ENCODE measurements around the gene TNFSF4. TPM values are rescaled to one million over a fixed set of nuclear protein-coding genes. Genes with fewer than 3 reads are reported as not detected.

The TNFSF4 gene
- total RNA-seq, 8 experiments from 2014 or later, result 0.31 to 3.6 (median 1.0) TPM; not detected in 1

GRCh38 chr1:173149887-173150286 lies 57.2 kb downstream of the TNFSF4 start:
- WGBS, 10 experiments, result 25 to 100% (median 64%) methylated on average over 1 to 2 of the region's 2 CpGs; no CpG with 5 or more reads in 3 of the 10 experiments
- Histone ChIP-seq H3K4me3 (no peak overlapping the region), H3K27ac (no peak overlapping the region), H3K4me1 (replicated peaks in 1 of 2) (no peaks in the 10 kb centered on the region)
- in situ Hi-C loops (cut with MboI; ENCODE audit: low pct_unique_long_range_greater_than_20kb in 2 of 9, low sequenced_read_pairs in 9 of 9, unreplicated experiment in 9 of 9), result loop anchor here in 1 of 9 experiments (25.0 kb wide), 1 partner anchor 113 kb away; no protein-coding TSS in a partner anchor
- ATAC-seq (replicated peaks in 6 of 8), result peak in 2 of 8 experiments; percentile 42 to 88

GRCh38 chr1:173148971-173149370 lies 58.2 kb downstream of the TNFSF4 start:
- Histone ChIP-seq H3K27ac (no peak overlapping the region), H3K4me1 (replicated peaks in 1 of 2) (no peaks in the 10 kb centered on the region), H3K4me3 (no peak overlapping the region)
- no peak for ATAC-seq (replicated peaks in 6 of 8)
- in situ Hi-C loops (cut with MboI; ENCODE audit: low pct_unique_long_range_greater_than_20kb in 2 of 9, low sequenced_read_pairs in 9 of 9, unreplicated experiment in 9 of 9), result loop anchor here in 1 of 9 experiments (25.0 kb wide), 1 partner anchor 112 kb away; no protein-coding TSS in a partner anchor
- WGBS, 10 experiments, result 33 to 95% (median 87%) methylated on average over 1 to 2 of the region's 2 CpGs; no CpG with 5 or more reads in 2 of the 10 experiments

- in situ Hi-C loops (cut with MboI; ENCODE audit: low pct_unique_long_range_greater_than_20kb in 2 of 9, low sequenced_read_pairs in 9 of 9, unreplicated experiment in 9 of 9), result loop anchor here in 1 of 9 experiments (25.0 kb wide), 1 partner anchor 111 kb away; no protein-coding TSS in a partner anchor
- no peak for ATAC-seq (replicated peaks in 6 of 8)
- Histone ChIP-seq H3K27ac (no peak overlapping the region), H3K4me1 (replicated peaks in 1 of 2) (no peaks in the 10 kb centered on the region), H3K4me3 (no peak overlapping the region)
- WGBS, 10 experiments, result 50 to 100% (median 74%) methylated on average over 1 to 2 of the region's 2 CpGs; no CpG with 5 or more reads in 3 of the 10 experiments
Measured at GRCh38 chr1:173148545-173148944, 58.6 kb downstream of the TNFSF4 start.

GRCh38 chr1:173140733-173141132 lies 66.4 kb downstream of the TNFSF4 start:
- WGBS, 10 experiments, result 20 to 56% (median 45%) methylated on average over 1 to 2 of the region's 2 CpGs; no CpG with 5 or more reads in 2 of the 10 experiments
- ATAC-seq (replicated peaks in 6 of 8), result no peak
- in situ Hi-C loops (cut with MboI; ENCODE audit: low pct_unique_long_range_greater_than_20kb in 2 of 9, low sequenced_read_pairs in 9 of 9, unreplicated experiment in 9 of 9), result loop anchor here in 1 of 9 experiments (25.0 kb wide), 1 partner anchor 103 kb away; no protein-coding TSS in a partner anchor
- Histone ChIP-seq H3K4me1 (replicated peaks in 1 of 2) (no peaks in the 10 kb centered on the region), H3K27ac (no peak overlapping the region), H3K4me3 (no peak overlapping the region)

- WGBS, 10 experiments, result 56 to 100% (median 95%) methylated on average over 1 to 2 of the region's 3 CpGs; no CpG with 5 or more reads in 2 of the 10 experiments
- Histone ChIP-seq H3K4me3 (no peak overlapping the region), H3K27ac (no peak overlapping the region)
Measured at GRCh38 chr1:173139706-173140105, 67.4 kb downstream of the TNFSF4 start.

GRCh38 chr1:173137107-173137706 lies 69.9 kb downstream of the TNFSF4 start:
- in situ Hi-C loops (cut with MboI; ENCODE audit: low pct_unique_long_range_greater_than_20kb in 2 of 9, low sequenced_read_pairs in 9 of 9, unreplicated experiment in 9 of 9), result loop anchor here in 1 of 9 experiments (25.0 kb wide), 1 partner anchor 100 kb away; no protein-coding TSS in a partner anchor
- peak in 2 of 8 experiments; percentile 84 to 87 for ATAC-seq (replicated peaks in 6 of 8)
- no peak overlapping the region for H3K27ac ChIP-seq
- 56 to 100% (median 84%) methylated on average over 2 of the region's 2 CpGs; no CpG with 5 or more reads in 2 of the 10 experiments for WGBS, 10 experiments
- H3K4me1 ChIP-seq (replicated peaks in 1 of 2), result no peaks in the 10 kb centered on the region
- no peak overlapping the region for H3K4me3 ChIP-seq

More at GRCh38 chr1:173139706-173140105, 67.4 kb downstream of the TNFSF4 start:
- no peak for ATAC-seq (replicated peaks in 6 of 8)
- in situ Hi-C loops (cut with MboI; ENCODE audit: low pct_unique_long_range_greater_than_20kb in 2 of 9, low sequenced_read_pairs in 9 of 9, unreplicated experiment in 9 of 9), result loop anchor here in 1 of 9 experiments (25.0 kb wide), 1 partner anchor 102 kb away; no protein-coding TSS in a partner anchor
- no peaks in the 10 kb centered on the region for H3K4me1 ChIP-seq (replicated peaks in 1 of 2)

GRCh38 chr1:173134800-173135199 lies 72.3 kb downstream of the TNFSF4 start:
- in situ Hi-C loops (cut with MboI; ENCODE audit: low pct_unique_long_range_greater_than_20kb in 2 of 9, low sequenced_read_pairs in 9 of 9, unreplicated experiment in 9 of 9), result loop anchor here in 1 of 9 experiments (25.0 kb wide), 1 partner anchor 97 kb away; no protein-coding TSS in a partner anchor
- Histone ChIP-seq H3K4me3 (no peak overlapping the region), H3K4me1 (replicated peaks in 1 of 2) (no peaks in the 10 kb centered on the region), H3K27ac (no peak overlapping the region)
- ATAC-seq (replicated peaks in 6 of 8), result no peak
- 20 to 100% (median 92%) methylated on average over 1 to 5 of the region's 5 CpGs; no CpG with 5 or more reads in 2 of the 10 experiments for WGBS, 10 experiments

GRCh38 chr1:173134029-173134428 lies 73.1 kb downstream of the TNFSF4 start:
- Histone ChIP-seq H3K4me3 (no peak overlapping the region), H3K4me1 (replicated peaks in 1 of 2) (no peaks in the 10 kb centered on the region), H3K27ac (no peak overlapping the region)
- no peak for ATAC-seq (replicated peaks in 6 of 8)
- WGBS, 10 experiments, result 22 to 100% (median 83%) methylated on average over 1 to 4 of the region's 4 CpGs; no CpG with 5 or more reads in 1 of the 10 experiments
- in situ Hi-C loops (cut with MboI; ENCODE audit: low pct_unique_long_range_greater_than_20kb in 2 of 9, low sequenced_read_pairs in 9 of 9, unreplicated experiment in 9 of 9), result loop anchor here in 1 of 9 experiments (25.0 kb wide), 1 partner anchor 97 kb away; no protein-coding TSS in a partner anchor

Other genes with a start within 250 kb of the TNFSF4 start
- gene TNFSF18, start 156.4 kb downstream of the TNFSF4 start, total RNA-seq, result 1 to 10 TPM in 1 of 8 experiments, under 1 TPM in 4, not detected in 3; 0.21 to 5.1 (median 0.56) TPM